ENCODE results near the gene ATOH1.
A peak's percentile ranks its signal among the peaks of the same experiment; 100 is the strongest.

ATOH1 gene

DNA sequence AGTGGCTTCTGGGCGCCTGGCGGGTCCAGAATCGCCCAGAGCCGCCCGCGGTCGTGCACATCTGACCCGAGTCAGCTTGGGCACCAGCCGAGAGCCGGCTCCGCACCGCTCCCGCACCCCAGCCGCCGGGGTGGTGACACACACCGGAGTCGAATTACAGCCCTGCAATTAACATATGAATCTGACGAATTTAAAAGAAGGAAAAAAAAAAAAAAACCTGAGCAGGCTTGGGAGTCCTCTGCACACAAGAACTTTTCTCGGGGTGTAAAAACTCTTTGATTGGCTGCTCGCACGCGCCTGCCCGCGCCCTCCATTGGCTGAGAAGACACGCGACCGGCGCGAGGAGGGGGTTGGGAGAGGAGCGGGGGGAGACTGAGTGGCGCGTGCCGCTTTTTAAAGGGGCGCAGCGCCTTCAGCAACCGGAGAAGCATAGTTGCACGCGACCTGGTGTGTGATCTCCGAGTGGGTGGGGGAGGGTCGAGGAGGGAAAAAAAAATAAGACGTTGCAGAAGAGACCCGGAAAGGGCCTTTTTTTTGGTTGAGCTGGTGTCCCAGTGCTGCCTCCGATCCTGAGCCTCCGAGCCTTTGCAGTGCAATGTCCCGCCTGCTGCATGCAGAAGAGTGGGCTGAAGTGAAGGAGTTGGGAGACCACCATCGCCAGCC, at the start of gene ATOH1:
ATOH1 (plus strand) TSS at position 422 of the 663 bp plus-strand sequence; CDS start at position 596, 174 bp downstream.
- DNase-seq (ENCODE audit: low read depth): no peak

DNA sequence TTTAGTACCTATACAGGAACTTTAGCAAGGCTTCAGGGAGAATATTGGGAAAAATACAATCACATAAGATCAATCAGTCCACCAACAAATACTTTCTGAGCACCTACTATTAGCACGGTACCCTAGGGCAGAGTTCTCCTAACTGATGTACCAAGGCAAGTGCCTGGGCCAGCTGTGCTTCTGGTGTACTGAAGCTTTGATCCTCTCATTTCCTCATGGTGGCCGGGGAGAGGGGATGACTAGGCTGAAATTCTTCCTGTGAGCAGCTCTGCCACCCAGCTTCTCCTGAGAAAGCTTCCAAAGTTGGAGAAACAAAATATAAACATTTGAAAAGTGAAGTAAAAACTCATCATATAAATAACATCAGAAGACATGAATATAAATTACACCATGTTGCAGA, 49.3 kb upstream of the ATOH1 start:
- DNase-seq (ENCODE audit: low read depth): no peak

- no peak for DNase-seq (ENCODE audit: low read depth)
These were observed 48.5 kb upstream of the ATOH1 start for GRCh38 chr4:93780080-93780479.

- DNase-seq (ENCODE audit: low read depth): no peak
These were observed 47.4 kb upstream of the ATOH1 start for GRCh38 chr4:93781198-93781597.

DNA sequence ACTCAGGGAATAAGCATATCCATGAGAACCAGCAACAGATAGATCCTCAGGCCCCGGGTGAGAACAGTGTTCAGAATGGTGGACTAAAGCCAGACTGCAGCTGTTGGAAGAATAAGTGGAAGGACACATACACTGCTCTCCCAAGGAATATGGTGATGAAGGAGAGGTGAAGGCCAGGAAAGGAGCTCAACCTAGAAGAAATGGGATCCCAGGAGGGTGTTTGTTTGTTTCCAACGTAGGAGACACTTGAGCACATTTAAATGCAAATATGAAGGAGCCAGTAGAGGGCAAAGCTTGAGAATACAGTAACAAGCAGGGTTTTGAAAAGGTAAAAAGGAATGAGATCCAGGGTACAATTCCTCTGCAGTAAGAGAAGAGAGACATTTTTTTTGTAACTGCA, 42.4 kb upstream of the ATOH1 start:
- no peak for DNase-seq (ENCODE audit: low read depth)

GRCh38 chr4:93788712-93789111, 39.8 kb upstream of the ATOH1 start:
- peak; percentile 3 for DNase-seq (ENCODE audit: low read depth)

GRCh38 chr4:93791570-93792195, 36.9 kb upstream of the ATOH1 start:
- DNase-seq (ENCODE audit: low read depth): peak; percentile 34

DNA sequence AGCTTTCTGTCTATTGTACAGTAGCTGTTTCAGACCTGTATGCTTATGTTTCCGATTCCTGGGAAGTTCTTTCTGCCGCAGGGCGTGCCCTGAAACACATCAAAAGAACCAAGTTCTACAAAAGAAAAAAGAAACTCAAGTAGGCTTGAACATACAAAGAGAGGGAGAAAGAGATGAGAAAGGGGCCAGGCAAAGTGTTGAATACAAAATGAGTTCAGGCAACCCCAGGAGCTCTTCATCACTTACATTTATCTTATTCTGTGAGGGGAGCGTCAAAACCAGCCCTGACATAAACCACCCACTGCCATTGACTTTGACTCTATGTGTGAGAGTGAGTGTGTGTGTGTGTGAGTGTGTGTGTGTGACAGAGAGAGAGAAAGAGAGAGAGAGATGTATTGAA, 26.5 kb upstream of the ATOH1 start:
- DNase-seq (ENCODE audit: low read depth): no peak

GRCh38 chr4:93809773-93810172, 18.8 kb upstream of the ATOH1 start:
- DNase-seq (ENCODE audit: low read depth): no peak

DNA sequence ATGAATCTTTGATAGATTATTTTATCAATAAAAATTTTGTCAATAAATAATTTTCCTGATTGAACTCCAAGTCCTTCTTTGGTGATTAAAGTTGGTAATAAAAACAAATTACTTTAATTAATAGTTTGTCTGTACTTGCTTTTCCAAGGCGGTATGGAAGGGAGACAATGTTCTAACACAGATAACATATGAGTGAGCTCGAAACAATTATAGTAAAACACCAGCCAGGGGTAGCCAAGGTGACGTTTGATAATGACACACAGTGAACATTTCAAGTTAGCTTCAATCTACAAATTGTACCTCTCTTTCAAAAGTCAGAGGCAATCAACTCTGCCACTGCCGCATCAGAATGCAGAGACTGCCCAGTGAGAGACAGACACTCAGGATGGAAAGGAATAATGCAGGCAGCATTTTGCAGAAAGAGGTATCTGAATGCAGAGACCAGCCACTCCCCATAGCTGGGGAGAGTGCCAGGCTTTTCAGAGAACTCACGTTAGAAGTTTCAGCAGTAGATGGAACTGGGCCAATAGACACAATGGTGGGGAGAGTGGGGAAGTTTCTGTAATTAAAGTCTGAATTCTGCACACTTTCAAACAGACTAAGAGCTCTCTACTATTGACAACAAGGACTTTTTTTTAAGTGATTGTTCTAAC, 18.1 kb upstream of the ATOH1 start:
- DNase-seq (ENCODE audit: low read depth): no peak

DNA sequence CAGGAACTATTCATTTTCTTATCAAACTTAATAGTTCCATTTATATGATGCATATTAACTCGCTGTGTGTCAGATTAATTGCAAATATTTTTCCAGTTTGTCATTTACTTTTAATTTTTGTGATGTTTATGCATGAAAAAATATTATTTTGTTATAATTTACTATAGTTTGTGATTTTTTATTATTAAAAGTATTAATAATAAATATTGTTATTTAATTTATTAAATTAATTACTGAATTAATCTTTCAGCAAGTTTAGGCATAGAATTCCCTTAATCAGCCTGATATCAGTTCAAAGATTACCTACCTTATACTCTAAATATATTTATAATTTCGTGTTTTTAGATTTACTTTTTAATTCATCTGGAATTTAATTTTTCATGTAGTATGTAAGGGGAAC, 15.5 kb upstream of the ATOH1 start:
- DNase-seq (ENCODE audit: low read depth): no peak

- DNase-seq (ENCODE audit: low read depth): no peak
These were observed 14.4 kb upstream of the ATOH1 start for GRCh38 chr4:93814141-93814540.

- DNase-seq (ENCODE audit: low read depth): no peak
These were observed 13.8 kb upstream of the ATOH1 start for GRCh38 chr4:93814722-93815121.

- DNase-seq (ENCODE audit: low read depth): no peak
These were observed 2.9 kb upstream of the ATOH1 start for GRCh38 chr4:93825551-93826216.

- DNase-seq (ENCODE audit: low read depth): no peak
These were observed 1.1 kb upstream of the ATOH1 start for GRCh38 chr4:93827272-93827947.

GRCh38 chr4:93828995-93829819, 654 bp downstream of the ATOH1 start:
- no peak for DNase-seq (ENCODE audit: low read depth)

- no peak for DNase-seq (ENCODE audit: low read depth)
These were observed 1.5 kb downstream of the ATOH1 start for GRCh38 chr4:93829820-93830687.

DNA sequence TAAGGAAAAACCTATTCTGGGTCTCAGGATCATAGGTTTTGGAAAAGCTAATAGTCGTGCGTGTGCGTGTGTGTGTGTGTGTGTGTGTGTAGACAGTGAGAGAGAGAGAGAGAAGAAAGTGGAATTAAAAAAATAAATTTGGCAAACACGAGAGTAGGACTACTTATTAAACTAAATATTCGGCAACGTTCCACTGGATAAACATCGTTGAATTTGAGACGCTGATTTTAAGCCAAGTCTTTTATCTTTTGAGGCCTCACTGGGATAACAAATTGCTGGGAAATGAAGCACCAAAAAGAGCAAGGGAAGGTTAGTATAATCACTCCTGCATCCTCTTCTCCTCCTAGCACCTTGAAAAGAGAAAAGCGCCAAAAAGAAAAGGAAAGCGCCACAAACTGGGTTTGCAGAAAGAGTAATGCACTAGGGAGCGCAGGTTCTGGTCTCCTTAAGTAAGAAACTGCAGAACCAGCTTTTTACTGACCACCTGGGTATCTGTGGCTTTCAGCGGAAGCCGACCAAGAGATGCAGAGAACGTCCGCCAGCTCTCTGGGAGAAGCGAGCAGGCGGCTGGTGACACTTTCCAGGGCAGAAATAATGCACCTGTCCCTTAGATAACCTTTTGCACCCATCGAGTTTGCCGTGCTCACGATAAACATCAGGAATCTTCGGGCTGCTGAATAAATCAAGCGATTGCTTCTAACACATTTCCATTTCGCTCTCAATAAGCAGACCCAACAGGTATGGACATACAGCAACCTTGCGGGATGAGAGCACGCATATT, 3.4 kb downstream of the ATOH1 start:
- DNase-seq (ENCODE audit: low read depth): no peak

DNA sequence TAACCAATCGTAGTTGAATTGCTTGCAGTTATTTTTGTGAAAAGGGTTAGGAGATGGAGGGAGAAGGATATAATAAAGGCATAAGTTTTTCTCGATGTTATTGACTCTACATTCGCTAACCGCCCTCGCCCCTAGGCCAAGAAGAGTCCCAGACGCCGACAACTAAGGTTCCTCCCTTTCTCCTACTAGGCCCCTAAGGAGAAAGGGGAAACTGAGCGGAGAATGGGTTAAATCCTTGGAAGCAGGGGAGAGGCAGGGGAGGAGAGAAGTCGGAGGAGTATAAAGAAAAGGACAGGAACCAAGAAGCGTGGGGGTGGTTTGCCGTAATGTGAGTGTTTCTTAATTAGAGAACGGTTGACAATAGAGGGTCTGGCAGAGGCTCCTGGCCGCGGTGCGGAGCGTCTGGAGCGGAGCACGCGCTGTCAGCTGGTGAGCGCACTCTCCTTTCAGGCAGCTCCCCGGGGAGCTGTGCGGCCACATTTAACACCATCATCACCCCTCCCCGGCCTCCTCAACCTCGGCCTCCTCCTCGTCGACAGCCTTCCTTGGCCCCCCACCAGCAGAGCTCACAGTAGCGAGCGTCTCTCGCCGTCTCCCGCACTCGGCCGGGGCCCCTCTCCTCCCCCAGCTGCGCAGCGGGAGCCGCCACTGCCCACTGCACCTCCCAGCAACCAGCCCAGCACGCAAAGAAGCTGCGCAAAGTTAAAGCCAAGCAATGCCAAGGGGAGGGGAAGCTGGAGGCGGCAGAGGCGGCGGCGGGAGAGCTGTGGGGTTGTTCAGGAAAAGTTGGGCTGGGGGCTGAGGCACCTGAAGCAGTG, 5.9 kb downstream of the ATOH1 start:
- DNase-seq (ENCODE audit: low read depth): no peak
